ENCODE measurements around the gene FIGNL1. TPM values are rescaled to one million over a fixed set of nuclear protein-coding genes. Genes with fewer than 3 reads are reported as not detected.

The FIGNL1 gene
- total RNA-seq, 1 donor from 2014 or later, result 25.4 TPM

DNA sequence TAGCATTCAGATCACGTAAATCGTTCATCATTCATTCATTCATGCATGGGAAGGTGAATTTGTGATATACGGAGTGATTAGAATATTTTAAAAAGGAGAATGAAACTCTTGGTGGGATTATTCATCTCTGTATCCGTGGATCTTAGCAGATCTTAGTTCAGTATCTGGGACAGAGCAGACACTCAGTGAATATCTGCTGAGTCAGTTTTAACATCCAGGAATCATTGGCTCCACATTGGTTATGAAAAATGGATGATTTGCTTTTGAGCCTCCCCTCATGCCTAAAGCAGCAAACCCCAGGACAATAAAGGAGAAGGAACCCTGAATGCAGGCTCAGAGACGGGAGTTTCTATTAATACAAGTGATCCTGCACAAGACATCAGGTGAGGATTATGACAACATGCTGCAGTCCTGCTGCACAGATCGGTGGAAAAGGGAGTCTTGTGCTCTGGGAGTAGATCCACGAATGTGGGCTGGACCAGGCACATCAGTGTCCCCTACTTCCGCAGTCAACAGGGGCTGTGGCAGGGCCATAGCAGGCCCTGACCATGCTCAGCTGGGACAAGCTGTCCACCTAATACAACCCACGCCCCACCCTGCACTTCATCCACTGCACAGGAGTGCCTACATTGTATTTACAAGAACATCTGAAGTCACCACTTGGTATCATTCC lies 26.9 kb upstream of the FIGNL1 start:
- Mint-ChIP-seq H3K27ac (no peak overlapping the region), H3K9me3 (no peaks in the 10 kb centered on the region), H3K27me3 (ENCODE audit: low read depth) (peaks cover 15% of the 10 kb centered on the region), H3K4me1 (no peaks in the 10 kb centered on the region), H3K36me3 (no peaks in the 10 kb centered on the region), H3K4me3 (no peak overlapping the region)
- TF ChIP-seq, protein P1, sequence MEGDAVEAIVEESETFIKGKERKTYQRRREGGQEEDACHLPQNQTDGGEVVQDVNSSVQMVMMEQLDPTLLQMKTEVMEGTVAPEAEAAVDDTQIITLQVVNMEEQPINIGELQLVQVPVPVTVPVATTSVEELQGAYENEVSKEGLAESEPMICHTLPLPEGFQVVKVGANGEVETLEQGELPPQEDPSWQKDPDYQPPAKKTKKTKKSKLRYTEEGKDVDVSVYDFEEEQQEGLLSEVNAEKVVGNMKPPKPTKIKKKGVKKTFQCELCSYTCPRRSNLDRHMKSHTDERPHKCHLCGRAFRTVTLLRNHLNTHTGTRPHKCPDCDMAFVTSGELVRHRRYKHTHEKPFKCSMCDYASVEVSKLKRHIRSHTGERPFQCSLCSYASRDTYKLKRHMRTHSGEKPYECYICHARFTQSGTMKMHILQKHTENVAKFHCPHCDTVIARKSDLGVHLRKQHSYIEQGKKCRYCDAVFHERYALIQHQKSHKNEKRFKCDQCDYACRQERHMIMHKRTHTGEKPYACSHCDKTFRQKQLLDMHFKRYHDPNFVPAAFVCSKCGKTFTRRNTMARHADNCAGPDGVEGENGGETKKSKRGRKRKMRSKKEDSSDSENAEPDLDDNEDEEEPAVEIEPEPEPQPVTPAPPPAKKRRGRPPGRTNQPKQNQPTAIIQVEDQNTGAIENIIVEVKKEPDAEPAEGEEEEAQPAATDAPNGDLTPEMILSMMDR (IDR thresholded peaks at IDR 0.05; ENCODE audit: unreplicated experiment), result no peak
- DNase-seq (ENCODE audit: low spot score in 2 of 2, unreplicated experiment in 2 of 2), result no peak

DNA sequence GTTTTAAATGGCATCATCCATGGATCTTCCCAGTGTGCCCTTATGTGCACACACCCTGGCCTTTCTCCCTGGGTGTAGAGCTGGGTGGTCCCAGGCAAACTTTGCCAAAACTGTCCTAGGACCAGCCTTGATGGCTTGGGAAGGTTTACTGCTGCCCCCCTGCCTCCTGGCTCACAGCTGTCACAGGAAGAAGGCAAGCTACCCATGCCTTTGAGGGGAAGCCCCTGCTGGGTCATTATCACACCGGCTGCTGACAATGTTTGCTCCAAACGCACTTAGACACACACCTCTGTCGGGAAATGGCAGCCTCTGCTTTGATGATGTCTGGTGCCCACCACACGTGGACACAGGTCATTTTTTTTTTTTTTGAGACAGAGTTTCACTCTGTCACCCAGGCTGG lies 25.2 kb upstream of the FIGNL1 start:
- Mint-ChIP-seq H3K36me3 (no peaks in the 10 kb centered on the region), H3K9me3 (no peaks in the 10 kb centered on the region), H3K27ac (no peak overlapping the region), H3K27me3 (ENCODE audit: low read depth) (peaks cover 13% of the 10 kb centered on the region), H3K4me3 (no peak overlapping the region), H3K4me1 (no peaks in the 10 kb centered on the region)
- TF ChIP-seq, protein P1 (IDR thresholded peaks at IDR 0.05; ENCODE audit: unreplicated experiment), result no peak
- no peak for DNase-seq (ENCODE audit: low spot score in 2 of 2, unreplicated experiment in 2 of 2)

DNA sequence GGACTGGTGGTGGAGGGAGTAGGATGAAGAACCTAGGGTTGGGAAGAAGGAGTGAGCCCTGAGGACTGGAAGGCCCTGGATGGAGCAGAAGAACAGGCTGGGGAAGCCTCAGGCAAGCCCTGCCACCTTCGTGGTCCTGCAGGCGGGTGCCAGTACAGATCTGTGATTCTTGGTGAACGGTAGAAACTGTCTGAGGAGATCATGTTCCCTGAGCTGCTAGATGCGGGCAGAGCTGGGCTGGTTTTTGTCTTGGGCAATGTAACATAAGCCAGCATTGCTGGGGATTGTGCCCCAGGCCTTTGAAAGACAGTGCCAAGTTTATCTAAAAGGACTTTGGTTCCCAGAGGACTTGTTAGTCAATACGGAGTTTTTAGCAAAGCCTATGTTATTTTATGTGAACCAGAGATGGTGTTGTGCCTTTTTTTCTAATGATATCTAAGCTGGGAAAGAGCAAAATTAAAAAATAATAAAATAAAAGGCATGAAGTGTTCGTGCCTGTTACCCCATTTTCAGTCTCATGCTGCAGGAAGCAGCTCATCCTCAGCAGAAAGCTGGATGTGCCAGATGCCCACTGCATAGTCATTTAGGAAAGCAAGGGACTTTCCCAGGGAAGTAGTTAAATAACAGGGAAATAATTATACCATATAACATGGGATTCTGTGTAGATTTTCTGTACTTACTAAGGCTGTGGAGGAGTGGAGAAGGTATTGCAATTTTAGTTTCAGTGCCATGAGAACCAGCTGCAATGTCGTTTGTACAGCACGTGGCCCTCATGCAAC lies 24.4 kb upstream of the FIGNL1 start:
- peaks cover 11% of the 10 kb centered on the region for H3K27me3 Mint-ChIP-seq (ENCODE audit: low read depth)
- no peaks in the 10 kb centered on the region for H3K9me3 Mint-ChIP-seq
- no peak overlapping the region for H3K27ac Mint-ChIP-seq
- no peak for DNase-seq (ENCODE audit: low spot score in 2 of 2, unreplicated experiment in 2 of 2)
- H3K4me1 Mint-ChIP-seq, result no peaks in the 10 kb centered on the region
- no peak overlapping the region for H3K4me3 Mint-ChIP-seq
- TF ChIP-seq, protein P1 (IDR thresholded peaks at IDR 0.05; ENCODE audit: unreplicated experiment), result no peak
- H3K36me3 Mint-ChIP-seq, result no peaks in the 10 kb centered on the region

DNA sequence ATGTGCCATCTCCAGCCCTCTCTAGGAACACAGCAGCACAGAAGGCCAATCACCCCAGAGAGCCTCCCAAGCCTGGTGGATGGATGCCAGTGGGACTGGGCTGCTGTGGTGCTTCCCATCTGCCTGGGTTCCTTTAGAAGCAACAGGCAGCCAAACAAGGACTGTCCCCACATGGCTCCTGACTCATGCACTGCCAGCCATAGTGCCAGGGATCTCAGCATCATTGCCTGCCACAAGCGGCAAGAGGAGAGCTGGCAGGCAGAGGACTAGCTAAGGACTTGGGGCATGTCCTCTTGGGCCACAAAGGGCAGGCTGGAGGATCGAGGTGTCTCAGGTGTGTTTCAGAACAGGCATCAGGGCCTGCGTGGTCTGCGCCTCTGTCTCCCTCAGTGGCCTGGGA lies 23.4 kb upstream of the FIGNL1 start:
- TF ChIP-seq, protein P1 (IDR thresholded peaks at IDR 0.05; ENCODE audit: unreplicated experiment), result no peak
- DNase-seq (ENCODE audit: low spot score in 2 of 2, unreplicated experiment in 2 of 2), result no peak
- no peak overlapping the region for H3K27ac Mint-ChIP-seq
- peaks cover 12% of the 10 kb centered on the region for H3K27me3 Mint-ChIP-seq (ENCODE audit: low read depth)
- H3K4me3 Mint-ChIP-seq, result no peak overlapping the region
- H3K4me1 Mint-ChIP-seq, result no peaks in the 10 kb centered on the region
- no peaks in the 10 kb centered on the region for H3K9me3 Mint-ChIP-seq
- H3K36me3 Mint-ChIP-seq, result no peaks in the 10 kb centered on the region

DNA sequence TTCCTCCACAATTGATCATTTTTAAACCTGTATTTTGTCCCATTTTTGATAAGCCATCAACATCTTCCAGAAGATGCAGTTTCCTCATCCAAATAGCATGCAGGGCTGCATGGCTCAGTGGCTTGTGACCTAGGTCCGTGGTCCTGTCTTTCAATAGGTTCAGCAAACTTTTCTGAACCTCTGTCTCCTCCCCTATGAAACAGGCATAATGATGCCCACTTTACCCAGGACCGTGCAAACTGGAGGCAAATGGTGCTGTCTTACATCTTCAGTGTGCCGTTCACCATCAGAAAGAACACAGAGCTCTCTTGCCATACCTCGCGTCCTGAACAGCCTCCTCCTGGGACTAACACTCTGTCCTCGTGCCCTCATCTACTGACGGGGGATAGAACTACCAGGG lies 22.3 kb upstream of the FIGNL1 start:
- peaks cover 20% of the 10 kb centered on the region for H3K27me3 Mint-ChIP-seq (ENCODE audit: low read depth)
- H3K4me3 Mint-ChIP-seq, result no peak overlapping the region
- no peak overlapping the region for H3K27ac Mint-ChIP-seq
- TF ChIP-seq, protein P1 (IDR thresholded peaks at IDR 0.05; ENCODE audit: unreplicated experiment), result no peak
- no peaks in the 10 kb centered on the region for H3K4me1 Mint-ChIP-seq
- DNase-seq (ENCODE audit: low spot score in 2 of 2, unreplicated experiment in 2 of 2), result no peak
- no peaks in the 10 kb centered on the region for H3K9me3 Mint-ChIP-seq
- no peaks in the 10 kb centered on the region for H3K36me3 Mint-ChIP-seq

All from mesothelial cell of epicardium (in vitro differentiated cells).